Brain microvascular endothelial cell (primary cell): ENCODE results near the gene GGACT.

ENCODE experiments used
- DNase-seq: peaks from one replicate; pipeline ENCODE4 v3.0.0-alpha.2; 2020
- H3K27ac ChIP-seq: fragments of 250-450 bp; sonication (Bioruptor Pico); 2 replicates; pipeline ENCODE4 v1.5.1; 2020; ENCODE audit warnings: mild to moderate bottlenecking, moderate library complexity
- H3K27me3 ChIP-seq: fragments of 250-450 bp; sonication (Bioruptor Pico); replicated peaks from 2 replicates; pipeline ENCODE4 v1.5.1; 2020; ENCODE audit warnings: mild to moderate bottlenecking
- H3K36me3 ChIP-seq: fragments of 250-450 bp; sonication (Bioruptor Pico); replicated peaks from 2 replicates; pipeline ENCODE4 v1.5.1; 2020; ENCODE audit warnings: mild to moderate bottlenecking
- H3K4me3 ChIP-seq: 2 replicates; pipeline ENCODE4 v1.5.1; 2011; ENCODE audit warnings: low read depth, mild to moderate bottlenecking, control low read depth, low read length, moderate library complexity
- in situ Hi-C: cut with HindIII; loops from 2 replicates; pipeline ENCODE4 v1.10.0; 2017; ENCODE audit warnings: low sequenced_read_pairs, low pct_ligation_motif_present
- TF ChIP-seq, protein P1 (sequence below): IDR thresholded peaks from 2 replicates; pipeline ENCODE4 v1.5.1; 2011; ENCODE audit warnings: low read depth, mild to moderate bottlenecking, moderate library complexity, low read length, control low read depth, inconsistent platforms; ENCODE audit errors: missing control alignments

GGACT gene

DNA sequence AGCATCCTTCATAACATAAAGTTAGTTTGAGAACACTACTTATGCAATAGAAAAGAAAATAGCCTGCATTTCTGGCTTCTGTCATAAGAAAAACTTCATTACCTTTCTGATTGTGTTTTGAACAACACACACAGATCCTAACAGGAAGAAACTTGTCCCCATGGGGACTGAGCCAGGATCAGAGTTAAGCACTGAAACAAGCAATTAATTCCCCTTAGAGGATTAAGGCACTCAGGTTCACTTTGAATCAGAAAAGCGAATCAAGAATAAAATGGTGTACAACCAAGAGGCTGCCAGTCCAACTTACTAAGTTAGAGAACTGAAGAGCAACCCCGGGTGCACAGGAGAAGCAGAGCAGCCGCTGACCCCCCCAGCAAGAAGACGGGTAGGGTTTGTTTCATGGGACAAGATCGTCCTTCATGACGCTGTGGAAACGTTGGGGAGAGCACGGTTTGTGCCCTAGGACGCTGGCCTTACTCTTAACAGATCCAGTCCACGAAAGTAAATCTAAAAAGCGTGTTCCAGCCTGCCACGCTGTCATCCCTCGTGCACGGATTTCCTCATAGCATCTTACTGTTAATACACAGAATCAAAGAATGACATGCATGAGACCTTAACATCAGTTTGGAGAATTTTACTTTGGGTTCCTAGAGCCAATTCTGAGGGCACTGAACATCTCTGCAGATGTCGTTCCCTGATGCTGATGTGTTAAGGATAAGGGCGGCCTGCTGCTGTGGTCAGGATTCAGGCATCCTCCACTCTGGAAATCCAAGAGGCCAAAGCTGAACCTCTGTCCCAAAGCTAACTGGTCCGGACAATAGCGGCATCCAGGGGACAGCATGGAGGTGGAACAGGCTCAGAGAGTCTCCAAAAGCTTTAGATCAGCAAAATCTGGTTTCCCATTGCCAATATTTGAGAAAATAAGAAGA lies 46.4 kb downstream of the GGACT start:
- DNase-seq, result no peak
- Histone ChIP-seq H3K27ac (no peak overlapping the region), H3K36me3 (no peaks in the 10 kb centered on the region), H3K27me3 (no peaks in the 10 kb centered on the region), H3K4me3 (no peak overlapping the region)
- in situ Hi-C loops, result no loop called here
- TF ChIP-seq, protein P1, sequence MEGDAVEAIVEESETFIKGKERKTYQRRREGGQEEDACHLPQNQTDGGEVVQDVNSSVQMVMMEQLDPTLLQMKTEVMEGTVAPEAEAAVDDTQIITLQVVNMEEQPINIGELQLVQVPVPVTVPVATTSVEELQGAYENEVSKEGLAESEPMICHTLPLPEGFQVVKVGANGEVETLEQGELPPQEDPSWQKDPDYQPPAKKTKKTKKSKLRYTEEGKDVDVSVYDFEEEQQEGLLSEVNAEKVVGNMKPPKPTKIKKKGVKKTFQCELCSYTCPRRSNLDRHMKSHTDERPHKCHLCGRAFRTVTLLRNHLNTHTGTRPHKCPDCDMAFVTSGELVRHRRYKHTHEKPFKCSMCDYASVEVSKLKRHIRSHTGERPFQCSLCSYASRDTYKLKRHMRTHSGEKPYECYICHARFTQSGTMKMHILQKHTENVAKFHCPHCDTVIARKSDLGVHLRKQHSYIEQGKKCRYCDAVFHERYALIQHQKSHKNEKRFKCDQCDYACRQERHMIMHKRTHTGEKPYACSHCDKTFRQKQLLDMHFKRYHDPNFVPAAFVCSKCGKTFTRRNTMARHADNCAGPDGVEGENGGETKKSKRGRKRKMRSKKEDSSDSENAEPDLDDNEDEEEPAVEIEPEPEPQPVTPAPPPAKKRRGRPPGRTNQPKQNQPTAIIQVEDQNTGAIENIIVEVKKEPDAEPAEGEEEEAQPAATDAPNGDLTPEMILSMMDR, result no peak

DNA sequence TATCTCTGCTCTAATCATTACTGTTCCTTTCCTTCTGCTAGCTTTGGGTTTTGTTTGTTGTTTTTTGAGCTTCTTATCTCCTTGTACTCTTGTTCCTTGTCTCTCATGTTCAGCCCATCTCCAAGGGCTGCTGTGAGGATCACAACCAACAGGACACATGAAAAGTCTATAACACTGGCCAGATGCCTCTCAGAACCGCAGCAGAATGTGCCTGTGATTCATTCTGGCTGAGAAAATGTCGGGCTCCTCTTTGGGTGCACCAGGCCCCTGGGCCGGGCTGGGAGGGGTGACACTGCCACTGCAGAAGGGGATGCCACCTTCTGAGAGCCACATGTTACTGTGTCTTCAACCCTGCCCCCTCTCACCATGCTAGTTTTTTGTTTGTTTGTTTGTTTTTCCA lies 48.0 kb downstream of the GGACT start:
- Histone ChIP-seq H3K27ac (no peak overlapping the region), H3K36me3 (no peaks in the 10 kb centered on the region), H3K27me3 (no peaks in the 10 kb centered on the region), H3K4me3 (no peak overlapping the region)
- TF ChIP-seq, protein P1, result no peak
- in situ Hi-C loops, result no loop called here
- DNase-seq, result peak; percentile 60

DNA sequence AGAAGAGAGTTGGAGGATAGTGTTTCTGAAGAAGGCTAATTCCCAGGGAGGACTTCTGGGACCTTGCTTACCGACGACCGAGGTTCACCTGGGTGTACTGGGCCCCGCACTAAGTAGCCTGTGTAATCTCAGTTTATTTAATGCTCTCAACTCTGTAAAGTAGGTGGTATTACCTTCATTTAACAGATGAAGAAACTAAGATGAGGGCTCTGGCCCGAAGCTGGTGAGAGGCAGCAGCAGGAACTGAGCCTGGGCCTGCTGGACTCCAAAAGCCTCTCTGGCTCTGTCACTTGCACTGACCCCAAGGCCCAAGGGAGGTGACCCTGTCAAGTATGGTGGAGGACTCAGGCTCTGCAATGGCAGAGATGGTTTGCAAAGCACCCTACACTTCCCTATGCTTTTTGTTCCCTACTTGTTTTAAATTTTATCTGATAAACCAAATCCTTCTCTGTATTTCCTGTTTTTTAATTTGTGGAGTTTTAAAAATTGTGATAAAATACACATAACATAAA lies 50.6 kb downstream of the GGACT start:
- in situ Hi-C loops, result no loop called here
- no peak for DNase-seq
- no peaks in the 10 kb centered on the region for H3K27me3 ChIP-seq
- H3K36me3 ChIP-seq, result no peaks in the 10 kb centered on the region
- H3K27ac ChIP-seq, result no peak overlapping the region
- TF ChIP-seq, protein P1, result no peak
- H3K4me3 ChIP-seq, result no peak overlapping the region

DNA sequence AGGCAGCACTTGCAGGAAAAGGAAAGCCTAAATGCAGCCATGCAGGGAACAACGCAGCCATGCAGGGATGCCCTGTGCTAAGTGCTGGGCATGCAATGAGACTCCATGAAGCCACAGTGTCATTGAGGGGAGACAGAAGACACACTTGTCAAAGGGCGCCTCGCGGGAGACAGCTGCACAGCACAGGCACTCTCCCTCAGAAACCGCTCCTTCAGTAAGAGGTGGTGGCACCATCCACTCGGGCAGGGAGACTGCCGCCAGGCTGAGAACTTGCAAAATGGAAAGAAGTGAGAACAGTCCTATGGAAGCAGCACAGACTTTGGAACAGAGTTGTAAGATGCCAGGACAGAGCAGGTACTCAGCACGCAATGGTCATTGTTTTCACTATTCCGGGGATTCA lies 51.1 kb downstream of the GGACT start:
- Histone ChIP-seq H3K4me3 (no peak overlapping the region), H3K27me3 (no peaks in the 10 kb centered on the region), H3K36me3 (no peaks in the 10 kb centered on the region), H3K27ac (no peak overlapping the region)
- in situ Hi-C loops, result no loop called here
- TF ChIP-seq, protein P1, result no peak
- DNase-seq, result no peak

DNA sequence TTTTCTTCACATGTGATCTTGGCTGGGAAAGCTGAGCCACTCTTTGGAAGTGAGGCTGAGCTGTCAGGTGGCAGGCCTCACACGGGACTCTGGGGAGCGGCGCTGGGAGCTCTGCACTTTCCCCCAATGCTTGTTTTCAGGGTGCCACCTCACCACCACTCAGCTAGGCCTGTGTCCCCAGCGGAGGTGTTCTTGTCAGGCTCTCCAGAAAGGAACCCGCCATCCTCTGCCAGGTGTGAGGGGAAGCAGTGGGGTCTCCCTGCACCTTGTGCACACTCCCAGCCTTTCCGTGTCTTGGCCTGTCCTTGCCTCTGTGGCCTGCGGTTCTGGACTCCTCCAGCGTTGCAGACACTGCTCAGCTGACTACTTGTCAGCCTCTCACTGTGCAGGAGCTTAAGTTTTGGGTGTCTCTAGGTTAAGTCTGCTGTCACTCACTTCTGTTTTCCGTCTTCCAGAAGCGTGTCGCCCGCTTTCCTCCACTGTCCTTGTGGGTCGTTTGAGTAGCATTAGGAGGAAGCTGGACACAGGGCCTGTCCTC lies 51.9 kb downstream of the GGACT start:
- TF ChIP-seq, protein P1, result no peak
- in situ Hi-C loops, result no loop called here
- Histone ChIP-seq H3K36me3 (no peaks in the 10 kb centered on the region), H3K27me3 (no peaks in the 10 kb centered on the region), H3K27ac (no peak overlapping the region), H3K4me3 (no peak overlapping the region)
- DNase-seq, result no peak
